K562 (cell line): ENCODE measurements around the gene CFAP157. TPM values are rescaled to one million over a fixed set of nuclear protein-coding genes. Genes with fewer than 3 reads are reported as not detected.
A peak's percentile ranks its signal among the peaks of the same experiment; 100 is the strongest.

Source experiments
- ATAC-seq: fragments of 200-7000 bp; cut with Tn5 transposase; 3 replicates; pipeline ENCODE4 v1.9.1; 2020; ENCODE audit warnings: moderate library complexity
- BruUV-seq: library from RNA; stranded (reverse); fragments of 400-500 nt; replicated peaks from 2 replicates; lab custom pipeline; 2021; lab: Mats Ljungman, UMichigan
- CTCF ChIA-PET: fragments of 300-600 bp; formaldehyde crosslinking; extraction: SDS; loops from one replicate; lab custom pipeline; 2021; ENCODE audit warnings: low intra/inter-chr PET ratio; lab: Yijun Ruan, JAX
- POLR2A ChIA-PET: fragments of 300-600, 350-650 bp; sonication (Branson Sonifier 250); formaldehyde crosslinking; extraction: SDS; loops from one replicate; lab custom pipeline; 2021; ENCODE audit warnings: antibody characterized with exemption, inconsistent platforms; lab: Yijun Ruan, JAX
- DNase-seq, 4 experiments: peaks; one replicate each; pipeline versions ENCODE4 v3.0.0 to v3.0.0-alpha.2; 2011 to 2018; ENCODE audit warnings: low spot score in 3 of 4, mixed read lengths in 3 of 4; ENCODE audit errors: extremely low read depth in 1 of 4
- FAIRE-seq: peaks from 2 replicates; lab custom pipeline; 2011; peaks lifted over from hg19 to GRCh38; lab: Jason Lieb, UNC
- H2AFZ ChIP-seq: 2 replicates; pipeline ENCODE4 v1.6.0; 2011; ENCODE audit warnings: low read depth, low read length, control low read depth, inconsistent platforms
- H3K27ac ChIP-seq: fragments of 200-600 bp; 3 replicates; pipeline ENCODE4 v1.8.0; 2011; ENCODE audit warnings: low read depth, mild to moderate bottlenecking, control low read depth, inconsistent platforms, low read length, moderate library complexity, mixed read lengths; ENCODE audit errors: extremely low read depth
- H3K27me3 ChIP-seq, 2 experiments: fragments of 300-600 bp in 1 of 2; 2 replicates in 1 of 2; 3 replicates in 1 of 2; pipeline versions ENCODE4 v1.6.0 to v1.8.0; 2011; ENCODE audit warnings: inconsistent platforms in 2 of 2, low read length in 2 of 2, mild to moderate bottlenecking in 1 of 2, mixed read lengths in 1 of 2, moderate library complexity in 1 of 2; ENCODE audit not compliant: control insufficient read depth in 2 of 2, insufficient read depth in 2 of 2
- H3K36me3 ChIP-seq: fragments of 300-600 bp; 3 replicates; pipeline ENCODE4 v1.8.0; 2011; ENCODE audit warnings: mild to moderate bottlenecking, low read length, inconsistent platforms; ENCODE audit not compliant: control insufficient read depth, insufficient read depth
- H3K4me1 ChIP-seq, 2 experiments: fragments of 200-600 bp in 1 of 2; replicated peaks in 1 of 2; 2 replicates in 1 of 2; 3 replicates in 1 of 2; pipeline versions ENCODE4 v1.5.1 to v1.8.0; 2011; ENCODE audit warnings: inconsistent platforms in 2 of 2, low read length in 2 of 2, mild to moderate bottlenecking in 1 of 2, mixed read lengths in 1 of 2, moderate library complexity in 1 of 2; ENCODE audit not compliant: control insufficient read depth in 2 of 2, insufficient read depth in 2 of 2
- H3K4me2 ChIP-seq: 2 replicates; pipeline ENCODE4 v1.6.1; 2011; ENCODE audit warnings: low read length, control low read depth, inconsistent platforms, mixed read lengths; ENCODE audit not compliant: insufficient read depth
- H3K4me3 ChIP-seq: fragments of 200-600 bp; sonication (generic), shearing (Covaris generic); 2 replicates; pipeline ENCODE4 v1.5.1; 2016; ENCODE audit warnings: control low read depth, inconsistent platforms
- H3K79me2 ChIP-seq: fragments of 200-600 bp; 3 replicates; pipeline ENCODE4 v1.8.0; 2011; ENCODE audit warnings: low read length, inconsistent platforms; ENCODE audit not compliant: control insufficient read depth, insufficient read depth
- H3K9ac ChIP-seq, 2 experiments: 2 replicates each; pipeline versions ENCODE4 v1.6.0 to v1.6.1; 2011; ENCODE audit warnings: low read depth in 2 of 2, low read length in 2 of 2, control low read depth in 1 of 2, inconsistent platforms in 1 of 2, mild to moderate bottlenecking in 1 of 2, mixed read lengths in 1 of 2; ENCODE audit not compliant: insufficient read depth in 1 of 2
- H3K9me1 ChIP-seq: one replicate; pipeline ENCODE4 v1.6.0; 2011; ENCODE audit warnings: inconsistent platforms, mild to moderate bottlenecking, low read length, moderate library complexity; ENCODE audit not compliant: control insufficient read depth, insufficient read depth
- H3K9me3 ChIP-seq: replicated peaks from 2 replicates; pipeline ENCODE4 v1.5.1; 2011; ENCODE audit warnings: low read depth, low read length, inconsistent platforms; ENCODE audit not compliant: control insufficient read depth, insufficient read depth
- H4K20me1 ChIP-seq: replicated peaks from 2 replicates; pipeline ENCODE4 v1.6.1; 2011; ENCODE audit warnings: low read length, inconsistent platforms, mixed read lengths; ENCODE audit not compliant: control insufficient read depth, insufficient read depth
- CBX1 ChIP-seq: sonication (generic); IDR thresholded peaks from 2 replicates; pipeline ENCODE4 v1.6.1; 2016; ENCODE audit warnings: antibody characterized with exemption, low read depth, mild to moderate bottlenecking
- CHD7 ChIP-seq: fragments of 200-600 bp; sonication (generic); IDR thresholded peaks from one replicate; pipeline ENCODE4 v1.6.1; 2012; ENCODE audit warnings: mild to moderate bottlenecking, low read depth, low read length, inconsistent platforms
- FOXJ2 ChIP-seq: fragments of 200-800 bp; sonication (Bioruptor generic); IDR thresholded peaks from 2 replicates; pipeline ENCODE4 v1.6.1; 2016; ENCODE audit warnings: missing genetic modification characterization, missing compliant biosample characterization
- PRMT5 ChIP-seq: sonication (generic); formaldehyde crosslinking; IDR thresholded peaks from 2 replicates; pipeline ENCODE4 v1.5.0; 2020; ENCODE audit warnings: missing genetic modification reagents
- STAG1 ChIP-seq: sonication (generic); formaldehyde crosslinking; IDR thresholded peaks from 2 replicates; pipeline ENCODE4 v1.5.0; 2020; ENCODE audit warnings: missing genetic modification reagents, borderline replicate concordance
- TGIF2 ChIP-seq: sonication (generic); formaldehyde crosslinking; IDR thresholded peaks from 2 replicates; pipeline ENCODE4 v1.8.1; 2022; ENCODE audit warnings: mild to moderate bottlenecking, missing genetic modification reagents, moderate library complexity
- ZFP36 ChIP-seq: fragments of 150-350 bp; IDR thresholded peaks from 2 replicates; pipeline ENCODE4 v1.6.1; 2018; ENCODE audit warnings: low read length, low read depth; ENCODE audit not compliant: partially characterized antibody
- WGBS: fragments of 100-300 bp; shearing (Covaris generic); methylation state at CpG from one replicate; pipeline ENCODE4 v1.1.6; 2016; ENCODE audit warnings: low coverage, mixed read lengths; ENCODE audit not compliant: insufficient coverage; ENCODE audit errors: missing lambda C conversion rate; 5-methylcytosine and 5-hydroxymethylcytosine counted together
- in situ Hi-C: fragments of 300-500 bp; cut with MboI; formaldehyde crosslinking; loops from 4 replicates; pipeline ENCODE4 v1.15.0; 2018; ENCODE audit warnings: inconsistent platforms, mixed read lengths
- intact Hi-C: fragments of 100-400 bp; cut with micrococcal nuclease; formaldehyde crosslinking; loops from 2 replicates; pipeline ENCODE4 v1.14.2; 2022
- polyA plus RNA-seq, 8 experiments: library from polyadenylated mRNA; depleted of rRNA in 4 of 8; stranded (reverse) in 5 of 8; unstranded in 3 of 8; fragments of >200 nt; fragmentation: Nextera tagmentation in 2 of 8; fragmentation: Illumina TruSeq in 1 of 8; extraction: Ambion mirVana in 2 of 8; extraction: Trizol in 1 of 8; gene quantifications; 2 replicates each; pipeline versions ENCODE4 v1.2.1 to v1.2.3, GENCODE V29; 2011 to 2014; ENCODE audit warnings: inconsistent platforms in 1 of 8, missing spikeins in 1 of 8
- total RNA-seq, 7 experiments: library from RNA; depleted of rRNA in 6 of 7; stranded (reverse); fragments of >200 nt in 6 of 7; fragmentation: Illumina TruSeq in 2 of 7; extraction: Trizol in 2 of 7; gene quantifications; 2 replicates each; pipeline versions ENCODE4 v1.2.1 to v1.2.3, GENCODE V29; 2011 to 2021; ENCODE audit warnings: low replicate concordance in 1 of 7

CFAP157 gene
- total and polyA plus RNA-seq, 9 of the 15 experiments (the other 6 are each of a cell fraction or from before 2014, with no cell fraction given) = 0.03 TPM; not detected in 8

- Histone ChIP-seq H4K20me1 (peaks cover 23% of the 10 kb centered on the region), H3K27me3 (peaks cover 11 to 61% of the 10 kb centered on the region in 2 experiments; a peak in 3 of 5 replicates), H3K36me3 (no peaks in the 10 kb centered on the region), H2AFZ (no peak overlapping the region), H3K4me3 (no peak overlapping the region), H3K9me3 (no peaks in the 10 kb centered on the region), H3K79me2 (no peaks in the 10 kb centered on the region), H3K4me2 (no peak overlapping the region), H3K9ac (no peak overlapping the region), H3K27ac (no peak overlapping the region), H3K4me1 (peaks cover 0 to 25% of the 10 kb centered on the region in 2 experiments; a peak in 2 of 5 replicates), H3K9me1 (no peaks in the 10 kb centered on the region)
- DNase-seq (peak; percentile 51 to 60 (median 54)), ATAC-seq (peak; percentile 71), FAIRE-seq (peak; percentile 80)
- intact Hi-C loops = no loop called here
- ChIA-PET CTCF (no interaction called here), POLR2A (no interaction called here)
- in situ Hi-C loops = loop anchor here (25.0 kb wide), 1 partner anchor 611 kb away; the partner anchor contains the start of gene URM1
- WGBS = 12% methylated on average over 10 of the region's 10 CpGs
- no TSS peak for BruUV-seq
- TF ChIP-seq ZFP36 = peak; percentile 88
- TF ChIP-seq CBX1 = no peak
- TF ChIP-seq STAG1 (CRISPR knock-in tag) = 0 out of 2 replicates have a peak, but pooled peaks have one; percentile 32
- peak; percentile 93 for TF ChIP-seq PRMT5 (CRISPR knock-in tag)
- TF ChIP-seq CHD7 = no peak
- TF ChIP-seq FOXJ2 (tag) = no peak
- TF ChIP-seq TGIF2 (CRISPR knock-in tag) = no peak
These were observed 44.7 kb downstream of the CFAP157 start for GRCh38 chr9:127751269-127752054.
